Type B pancreatic cell (in vitro differentiated cells): ENCODE measurements around the gene TAF5L. TPM values are rescaled to one million over a fixed set of nuclear protein-coding genes. Genes with fewer than 3 reads are reported as not detected.
"Not testable (repeated sequence)": the region's sequence is repeated elsewhere in the genome, so short reads cannot be mapped to it uniquely, and the experiment has no call there.

Source experiments
- DNase-seq: peaks from one replicate; pipeline ENCODE4 v3.0.0; 2021; ENCODE audit warnings: mixed read lengths; ENCODE audit not compliant: unreplicated experiment; ENCODE audit errors: extremely low spot score
- H3K27ac Mint-ChIP-seq: 2 replicates; pipeline ENCODE4 v1.8.0; 2021; ENCODE audit warnings: mild to moderate bottlenecking, mixed read lengths
- H3K27me3 Mint-ChIP-seq: 2 replicates; pipeline ENCODE4 v1.8.0; 2021; ENCODE audit warnings: mixed read lengths
- H3K36me3 Mint-ChIP-seq: 2 replicates; pipeline ENCODE4 v1.8.0; 2021; ENCODE audit warnings: mixed read lengths
- H3K4me1 Mint-ChIP-seq: one replicate; pipeline ENCODE4 v1.8.0; 2021; ENCODE audit warnings: mixed read lengths; ENCODE audit not compliant: unreplicated experiment
- H3K4me3 Mint-ChIP-seq: 2 replicates; pipeline ENCODE4 v1.8.0; 2021; ENCODE audit warnings: mild to moderate bottlenecking, mixed read lengths
- H3K9me3 Mint-ChIP-seq: 2 replicates; pipeline ENCODE4 v1.8.0; 2021; ENCODE audit warnings: mixed read lengths
- total RNA-seq: library from RNA; stranded (reverse); gene quantifications from 2 replicates; pipeline ENCODE4 v1.2.1, GENCODE V29; 2021; ENCODE audit warnings: low replicate concordance
- TF ChIP-seq, protein P1 (sequence below): fragments of 200-600 bp; sonication (generic); conservative IDR thresholded peaks from 2 replicates; pipeline ENCODE4 v1.5.0; 2021; ENCODE audit warnings: antibody characterized with exemption, mild to moderate bottlenecking

TAF5L gene
- total RNA-seq, 1 donor from 2014 or later: 17.4 TPM

DNA sequence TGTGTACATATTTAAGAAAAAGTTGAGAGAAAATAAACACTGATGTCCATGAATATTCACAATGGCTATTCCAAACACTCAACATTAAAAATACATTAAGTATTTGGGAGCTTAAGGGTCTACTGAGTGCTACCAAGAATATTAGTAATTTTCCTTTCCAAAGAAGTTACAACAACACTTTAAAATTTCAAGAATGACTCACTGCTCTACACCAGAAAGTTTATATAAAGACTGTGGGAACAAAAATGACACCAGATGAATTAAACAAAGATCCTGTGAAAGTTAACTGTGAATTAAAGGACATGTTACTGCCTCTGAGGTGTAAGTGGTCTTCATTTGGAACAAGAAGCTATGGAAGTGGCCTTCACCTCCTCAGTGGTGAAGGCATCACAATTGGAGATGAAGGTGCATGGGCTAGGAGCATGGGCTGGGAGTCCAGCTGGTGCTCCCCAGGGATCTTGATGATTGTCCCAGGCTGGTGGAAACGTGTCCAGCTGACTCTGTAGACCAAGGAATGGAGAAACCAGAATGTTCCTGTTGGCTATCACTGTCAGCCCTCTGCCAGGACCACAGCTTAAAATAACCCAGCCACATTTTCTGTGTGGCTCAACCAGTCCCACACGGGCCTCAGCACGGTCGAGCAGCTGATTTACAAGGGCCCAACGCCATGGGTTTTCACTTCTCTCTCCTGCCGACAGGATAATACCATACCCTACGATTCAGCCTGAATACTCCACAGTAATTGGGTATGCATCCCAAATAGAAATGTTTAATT, 28.8 kb downstream of the TAF5L start:
- H3K4me1 Mint-ChIP-seq: no peaks in the 10 kb centered on the region
- H3K36me3 Mint-ChIP-seq: peaks cover 25% of the 10 kb centered on the region
- no peak for DNase-seq
- H3K9me3 Mint-ChIP-seq: no peaks in the 10 kb centered on the region
- H3K4me3 Mint-ChIP-seq: no peak overlapping the region
- no peaks in the 10 kb centered on the region for H3K27me3 Mint-ChIP-seq
- H3K27ac Mint-ChIP-seq: no peak overlapping the region
- TF ChIP-seq, protein P1, sequence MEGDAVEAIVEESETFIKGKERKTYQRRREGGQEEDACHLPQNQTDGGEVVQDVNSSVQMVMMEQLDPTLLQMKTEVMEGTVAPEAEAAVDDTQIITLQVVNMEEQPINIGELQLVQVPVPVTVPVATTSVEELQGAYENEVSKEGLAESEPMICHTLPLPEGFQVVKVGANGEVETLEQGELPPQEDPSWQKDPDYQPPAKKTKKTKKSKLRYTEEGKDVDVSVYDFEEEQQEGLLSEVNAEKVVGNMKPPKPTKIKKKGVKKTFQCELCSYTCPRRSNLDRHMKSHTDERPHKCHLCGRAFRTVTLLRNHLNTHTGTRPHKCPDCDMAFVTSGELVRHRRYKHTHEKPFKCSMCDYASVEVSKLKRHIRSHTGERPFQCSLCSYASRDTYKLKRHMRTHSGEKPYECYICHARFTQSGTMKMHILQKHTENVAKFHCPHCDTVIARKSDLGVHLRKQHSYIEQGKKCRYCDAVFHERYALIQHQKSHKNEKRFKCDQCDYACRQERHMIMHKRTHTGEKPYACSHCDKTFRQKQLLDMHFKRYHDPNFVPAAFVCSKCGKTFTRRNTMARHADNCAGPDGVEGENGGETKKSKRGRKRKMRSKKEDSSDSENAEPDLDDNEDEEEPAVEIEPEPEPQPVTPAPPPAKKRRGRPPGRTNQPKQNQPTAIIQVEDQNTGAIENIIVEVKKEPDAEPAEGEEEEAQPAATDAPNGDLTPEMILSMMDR: no peak

DNA sequence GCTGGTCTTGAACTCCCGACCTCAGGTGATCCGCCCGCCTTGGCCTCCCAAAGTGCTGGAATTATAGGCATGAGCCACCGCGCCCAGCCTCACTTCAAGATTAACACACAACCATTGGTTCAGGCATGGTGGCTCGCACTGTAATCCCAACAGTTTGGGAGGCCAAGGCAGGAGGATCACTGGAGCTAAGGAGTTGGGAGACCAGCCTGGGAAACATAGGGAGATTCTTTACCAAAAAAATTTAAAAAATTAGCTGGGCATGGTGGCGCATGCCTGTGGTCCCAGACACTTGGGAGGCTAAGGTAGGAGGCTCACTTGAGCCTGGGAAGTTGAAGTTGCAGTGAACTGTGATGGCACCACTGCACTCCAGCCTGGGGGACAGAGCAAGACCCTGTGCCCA, 30.0 kb downstream of the TAF5L start:
- H3K4me1 Mint-ChIP-seq, H3K9me3 Mint-ChIP-seq, DNase-seq, H3K27ac Mint-ChIP-seq, H3K27me3 Mint-ChIP-seq, H3K4me3 Mint-ChIP-seq: not testable (repeated sequence)
- H3K36me3 Mint-ChIP-seq: peaks cover 20% of the 10 kb centered on the region

DNA sequence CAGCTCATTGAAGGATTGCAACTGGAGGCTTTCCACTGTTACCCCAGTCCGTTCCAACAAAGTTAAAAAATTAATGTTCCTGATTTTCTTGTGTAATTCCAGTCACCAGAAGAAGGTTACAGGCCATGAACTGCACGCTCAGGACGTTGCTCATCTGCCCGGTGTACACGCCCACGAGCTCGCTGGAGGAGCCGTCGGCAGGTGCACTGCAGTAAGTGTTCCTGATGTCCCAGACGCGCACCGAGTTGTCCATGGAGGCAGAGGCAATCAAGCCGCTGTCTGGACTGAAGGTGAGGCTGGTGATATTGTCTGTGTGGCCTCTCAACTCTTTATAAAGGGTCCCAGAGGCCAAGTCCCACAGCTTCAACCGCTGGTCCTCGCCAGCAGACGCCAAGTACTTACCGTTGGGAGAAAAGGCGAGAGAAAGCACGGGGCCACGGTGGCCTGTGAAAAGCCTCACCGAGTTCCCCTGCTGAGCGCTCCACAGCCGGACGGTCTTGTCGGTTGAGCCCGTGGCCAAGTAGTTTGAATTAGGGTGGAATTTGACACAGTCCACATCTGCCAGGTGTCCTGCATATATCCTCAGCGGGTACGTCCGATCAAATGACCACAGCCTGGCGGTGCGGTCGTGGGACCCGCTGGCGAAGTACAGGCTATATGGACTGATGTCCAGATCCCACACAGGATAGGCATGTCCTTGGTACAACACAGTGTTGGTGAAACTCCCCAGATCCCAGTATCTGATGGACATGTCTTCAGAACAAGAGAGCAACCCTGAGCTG, 31.5 kb downstream of the TAF5L start:
- peaks cover 14% of the 10 kb centered on the region for H3K36me3 Mint-ChIP-seq
- no peaks in the 10 kb centered on the region for H3K4me1 Mint-ChIP-seq
- no peaks in the 10 kb centered on the region for H3K9me3 Mint-ChIP-seq

DNA sequence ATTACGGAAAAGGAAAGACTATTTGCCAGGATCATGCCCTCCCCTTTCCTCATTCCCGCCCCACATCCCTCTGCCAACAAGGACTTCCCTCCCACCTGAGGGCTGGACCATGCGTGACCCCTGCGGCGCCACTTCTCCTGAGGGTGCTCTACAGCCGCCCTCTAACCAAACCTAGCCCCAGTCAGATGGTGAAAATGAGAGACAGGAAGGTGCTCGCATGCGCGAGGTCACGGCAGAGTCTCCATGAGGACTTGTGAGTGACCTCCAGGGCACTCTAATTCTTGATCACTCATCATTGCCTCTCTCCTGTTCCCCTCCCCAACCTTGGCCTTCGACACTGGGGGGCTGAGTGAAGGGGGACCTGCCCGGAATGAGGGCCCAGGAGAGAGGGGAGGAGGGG, 32.1 kb downstream of the TAF5L start:
- Mint-ChIP-seq H3K9me3 (no peaks in the 10 kb centered on the region), H3K36me3 (peaks cover 12% of the 10 kb centered on the region), H3K27ac (no peak overlapping the region), H3K4me3 (no peak overlapping the region), H3K27me3 (no peaks in the 10 kb centered on the region), H3K4me1 (no peaks in the 10 kb centered on the region)
- TF ChIP-seq, protein P1: no peak
- no peak for DNase-seq

More for the DNA sequence above, 31.5 kb downstream of the TAF5L start:
- TF ChIP-seq, protein P1: no peak
- Mint-ChIP-seq H3K27ac (no peak overlapping the region), H3K27me3 (no peaks in the 10 kb centered on the region), H3K4me3 (no peak overlapping the region)
- no peak for DNase-seq

GRCh38 chr1:229590119-229590518, 35.8 kb downstream of the TAF5L start:
- no peaks in the 10 kb centered on the region for H3K4me1 Mint-ChIP-seq
- no peak overlapping the region for H3K27ac Mint-ChIP-seq
- no peak overlapping the region for H3K4me3 Mint-ChIP-seq
- H3K9me3 Mint-ChIP-seq: no peaks in the 10 kb centered on the region
- H3K27me3 Mint-ChIP-seq: no peaks in the 10 kb centered on the region
- TF ChIP-seq, protein P1: no peak
- H3K36me3 Mint-ChIP-seq: peaks cover 4% of the 10 kb centered on the region
- DNase-seq: no peak

GRCh38 chr1:229585338-229585737, 40.6 kb downstream of the TAF5L start:
- Mint-ChIP-seq H3K4me1 (no peaks in the 10 kb centered on the region), H3K36me3 (no peaks in the 10 kb centered on the region), H3K27me3 (no peaks in the 10 kb centered on the region), H3K27ac (no peak overlapping the region), H3K4me3 (no peak overlapping the region), H3K9me3 (no peaks in the 10 kb centered on the region)
- TF ChIP-seq, protein P1: no peak
- no peak for DNase-seq
